Sigmoid colon (tissue), 4 donors: Measurements from ENCODE around the gene HMCN2.

Experiments used
- EP300 ChIP-seq, 4 donors: sonication (generic); formaldehyde crosslinking; IDR thresholded peaks; one replicate each; pipeline ENCODE4 v1.6.1; 2017; ENCODE audit warnings: antibody characterized with exemption in 4 of 4
- POLR2A ChIP-seq, 2 donors: fragments of 450-650 bp; IDR thresholded peaks; one replicate each; pipeline ENCODE4 v1.6.1; 2016; ENCODE audit warnings: antibody characterized with exemption in 2 of 2, mild to moderate bottlenecking in 2 of 2, moderate library complexity in 2 of 2
- TF ChIP-seq, protein P1 (sequence below), 4 experiments: fragments of 450-650 bp in 3 of 4; fragments of 200-600 bp in 1 of 4; IDR thresholded peaks; one replicate each; pipeline ENCODE4 v1.5.1; 2016 to 2019; ENCODE audit warnings: antibody characterized with exemption in 4 of 4, mild to moderate bottlenecking in 3 of 4, moderate library complexity in 2 of 4

DNA sequence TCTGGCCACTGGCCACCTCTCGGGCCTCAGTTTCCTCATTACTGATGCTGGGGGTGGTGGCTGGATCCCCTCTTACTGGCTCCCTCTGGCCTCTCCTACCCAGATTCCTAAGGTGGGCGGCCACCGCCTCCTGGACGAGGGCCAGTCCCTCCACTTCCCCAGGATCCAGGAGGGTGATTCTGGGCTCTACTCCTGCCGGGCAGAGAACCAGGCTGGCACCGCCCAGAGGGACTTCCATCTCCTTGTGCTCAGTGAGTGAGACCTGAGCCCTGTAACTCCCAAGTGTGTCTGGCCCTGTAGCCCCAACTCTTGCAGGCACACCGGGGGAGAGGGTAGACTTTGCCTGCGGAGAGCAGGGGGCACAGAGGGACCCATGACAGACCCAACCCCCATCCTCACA lies 83.3 kb downstream of the HMCN2 start:
- no peak for TF ChIP-seq EP300 (IDR thresholded peaks at IDR 0.05)
- TF ChIP-seq, protein P1, sequence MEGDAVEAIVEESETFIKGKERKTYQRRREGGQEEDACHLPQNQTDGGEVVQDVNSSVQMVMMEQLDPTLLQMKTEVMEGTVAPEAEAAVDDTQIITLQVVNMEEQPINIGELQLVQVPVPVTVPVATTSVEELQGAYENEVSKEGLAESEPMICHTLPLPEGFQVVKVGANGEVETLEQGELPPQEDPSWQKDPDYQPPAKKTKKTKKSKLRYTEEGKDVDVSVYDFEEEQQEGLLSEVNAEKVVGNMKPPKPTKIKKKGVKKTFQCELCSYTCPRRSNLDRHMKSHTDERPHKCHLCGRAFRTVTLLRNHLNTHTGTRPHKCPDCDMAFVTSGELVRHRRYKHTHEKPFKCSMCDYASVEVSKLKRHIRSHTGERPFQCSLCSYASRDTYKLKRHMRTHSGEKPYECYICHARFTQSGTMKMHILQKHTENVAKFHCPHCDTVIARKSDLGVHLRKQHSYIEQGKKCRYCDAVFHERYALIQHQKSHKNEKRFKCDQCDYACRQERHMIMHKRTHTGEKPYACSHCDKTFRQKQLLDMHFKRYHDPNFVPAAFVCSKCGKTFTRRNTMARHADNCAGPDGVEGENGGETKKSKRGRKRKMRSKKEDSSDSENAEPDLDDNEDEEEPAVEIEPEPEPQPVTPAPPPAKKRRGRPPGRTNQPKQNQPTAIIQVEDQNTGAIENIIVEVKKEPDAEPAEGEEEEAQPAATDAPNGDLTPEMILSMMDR (IDR thresholded peaks at IDR 0.05) = no peak
- TF ChIP-seq POLR2A (IDR thresholded peaks at IDR 0.05) = no peak
